Right lung (tissue), 5 donors: ENCODE measurements around the gene MPDZ. TPM values are rescaled to one million over a fixed set of nuclear protein-coding genes. Genes with fewer than 3 reads are reported as not detected.
A peak's percentile ranks its signal among the peaks of the same experiment; 100 is the strongest.

Experiments used
- DNase-seq, 2 donors: peaks; one replicate each; pipeline ENCODE4 v3.0.0-alpha.2; 2013
- polyA plus RNA-seq, 5 donors: library from polyadenylated mRNA; unstranded; fragments of 120-200 nt; gene quantifications; one replicate each; pipeline versions ENCODE4 v1.2.1 to v1.2.3, GENCODE V29; 2013; ENCODE audit warnings: inconsistent platforms in 1 of 5, low replicate concordance in 1 of 5; ENCODE audit not compliant: insufficient read length in 5 of 5, insufficient read depth in 1 of 5

MPDZ gene
- polyA plus RNA-seq, 5 donors = 59.8 to 78.7 (median 68.6) TPM

- no peak for DNase-seq
Observed at GRCh38 chr9:13179257-13179656, 100.2 kb downstream of the MPDZ start.

GRCh38 chr9:13175732-13176131 is 103.8 kb downstream of the MPDZ start:
- DNase-seq = no peak

- DNase-seq = no peak
Observed at GRCh38 chr9:13174906-13175639, 104.4 kb downstream of the MPDZ start.

- DNase-seq = no peak
Observed at GRCh38 chr9:13173553-13173952, 105.9 kb downstream of the MPDZ start.

GRCh38 chr9:13171261-13171660 is 108.2 kb downstream of the MPDZ start:
- no peak for DNase-seq

- DNase-seq = peak in 1 of 2 donors; percentile 19
Observed at GRCh38 chr9:13166996-13167395, 112.5 kb downstream of the MPDZ start.

GRCh38 chr9:13165956-13166355 is 113.5 kb downstream of the MPDZ start:
- no peak for DNase-seq

GRCh38 chr9:13165236-13165945 is 114.1 kb downstream of the MPDZ start:
- DNase-seq = no peak

GRCh38 chr9:13163946-13164345 is 115.5 kb downstream of the MPDZ start:
- no peak for DNase-seq

GRCh38 chr9:13163287-13163686 is 116.2 kb downstream of the MPDZ start:
- no peak for DNase-seq

GRCh38 chr9:13160051-13160450 is 119.4 kb downstream of the MPDZ start:
- DNase-seq = no peak

GRCh38 chr9:13158986-13159385 is 120.5 kb downstream of the MPDZ start:
- DNase-seq = no peak

GRCh38 chr9:13151489-13151888 is 128.0 kb downstream of the MPDZ start:
- DNase-seq = no peak

- DNase-seq = no peak
Observed at GRCh38 chr9:13149454-13149853, 130.0 kb downstream of the MPDZ start.

GRCh38 chr9:13146840-13147239 is 132.7 kb downstream of the MPDZ start:
- DNase-seq = peak; percentile 58 to 65

GRCh38 chr9:13145340-13145739 is 134.2 kb downstream of the MPDZ start:
- DNase-seq = no peak

GRCh38 chr9:13144166-13144775 is 135.2 kb downstream of the MPDZ start:
- no peak for DNase-seq

GRCh38 chr9:13143281-13143680 is 136.2 kb downstream of the MPDZ start:
- no peak for DNase-seq

- no peak for DNase-seq
Observed at GRCh38 chr9:13142776-13143175, 136.7 kb downstream of the MPDZ start.

- DNase-seq = no peak
Observed at GRCh38 chr9:13141629-13142028, 137.9 kb downstream of the MPDZ start.

- no peak for DNase-seq
Observed at GRCh38 chr9:13140843-13141592, 138.5 kb downstream of the MPDZ start.

- DNase-seq = peak in 1 of 2 donors; percentile 59
Observed at GRCh38 chr9:13139641-13140171, 139.8 kb downstream of the MPDZ start.
